Prostate gland (tissue), 2 donors: ENCODE results near the gene OTULIN. TPM values are rescaled to one million over a fixed set of nuclear protein-coding genes. Genes with fewer than 3 reads are reported as not detected.

Experiments
- DNase-seq: peaks from one replicate; pipeline ENCODE4 v3.0.0-alpha.2; 2019; ENCODE audit warnings: low spot score
- H3K27ac ChIP-seq, 2 donors: fragments of 200-600 bp; sonication (generic); 2 replicates each; pipeline ENCODE4 v1.5.1; 2017 to 2019
- H3K27me3 ChIP-seq: fragments of 200-600 bp; sonication (generic); replicated peaks from 2 replicates; pipeline ENCODE4 v1.5.1; 2019; ENCODE audit not compliant: insufficient read depth
- H3K36me3 ChIP-seq, 2 donors: fragments of 200-600 bp; sonication (generic); 1 replicate in 1 of 2; 2 replicates in 1 of 2; pipeline versions ENCODE4 v1.5.1 to v1.8.1; 2017 to 2019
- H3K4me1 ChIP-seq: fragments of 200-600 bp; sonication (generic); replicated peaks from 2 replicates; pipeline ENCODE4 v1.5.1; 2019
- H3K4me3 ChIP-seq, 2 donors: fragments of 200-600 bp; sonication (generic); 2 replicates each; pipeline ENCODE4 v1.5.1; 2017 to 2019
- H3K9me3 ChIP-seq: fragments of 200-600 bp; sonication (generic); 2 replicates; pipeline ENCODE4 v1.5.1; 2017
- POLR2A ChIP-seq: fragments of 450-650 bp; IDR thresholded peaks from one replicate; pipeline ENCODE4 v1.6.1; 2016; ENCODE audit warnings: antibody characterized with exemption, mild to moderate bottlenecking
- POLR2AphosphoS5 ChIP-seq: sonication (generic); formaldehyde crosslinking; IDR thresholded peaks from one replicate; pipeline ENCODE4 v1.6.1; 2017; ENCODE audit warnings: antibody characterized with exemption
- WGBS: methylation state at CpG from one replicate; pipeline ENCODE4 v1.1.5; 2018; 5-methylcytosine and 5-hydroxymethylcytosine counted together
- intact Hi-C: fragments of 100-400 bp; cut with DNase I; formaldehyde crosslinking; loops from one replicate; pipeline ENCODE4 v1.14.2; 2022
- total RNA-seq, 2 donors: library from RNA; depleted of rRNA; stranded (reverse); fragments of >200 nt; gene quantifications; one replicate each; pipeline ENCODE4 v1.1.0, GENCODE V29; 2016
- TF ChIP-seq, protein P1 (sequence below), 4 experiments: fragments of 200-600 bp in 2 of 4; fragments of 450-650 bp in 2 of 4; sonication (generic) in 2 of 4; IDR thresholded peaks; 1 replicate in 3 of 4; 2 replicates in 1 of 4; pipeline ENCODE4 v1.5.1; 2016 to 2019; ENCODE audit warnings: antibody characterized with exemption in 4 of 4, mild to moderate bottlenecking in 2 of 4, moderate library complexity in 2 of 4

The OTULIN gene
- total RNA-seq, 2 donors from 2014 or later = 35.5 to 51.8 TPM

GRCh38 chr5:14716755-14717752 is 52.5 kb downstream of the OTULIN start:
- peak; percentile 59 for DNase-seq
- peaks cover 12% of the 10 kb centered on the region for H3K4me1 ChIP-seq
- no peak overlapping the region for H3K4me3 ChIP-seq
- intact Hi-C loops = no loop called here
- H3K27me3 ChIP-seq = no peaks in the 10 kb centered on the region
- no peaks in the 10 kb centered on the region for H3K9me3 ChIP-seq
- peak overlapping the region; percentile 74 to 88 for H3K27ac ChIP-seq
- H3K36me3 ChIP-seq = peaks cover 0 to 12% of the 10 kb centered on the region in 2 donors
- TF ChIP-seq POLR2AphosphoS5 (peak; percentile 66), POLR2A (no peak)
- TF ChIP-seq, protein P1, sequence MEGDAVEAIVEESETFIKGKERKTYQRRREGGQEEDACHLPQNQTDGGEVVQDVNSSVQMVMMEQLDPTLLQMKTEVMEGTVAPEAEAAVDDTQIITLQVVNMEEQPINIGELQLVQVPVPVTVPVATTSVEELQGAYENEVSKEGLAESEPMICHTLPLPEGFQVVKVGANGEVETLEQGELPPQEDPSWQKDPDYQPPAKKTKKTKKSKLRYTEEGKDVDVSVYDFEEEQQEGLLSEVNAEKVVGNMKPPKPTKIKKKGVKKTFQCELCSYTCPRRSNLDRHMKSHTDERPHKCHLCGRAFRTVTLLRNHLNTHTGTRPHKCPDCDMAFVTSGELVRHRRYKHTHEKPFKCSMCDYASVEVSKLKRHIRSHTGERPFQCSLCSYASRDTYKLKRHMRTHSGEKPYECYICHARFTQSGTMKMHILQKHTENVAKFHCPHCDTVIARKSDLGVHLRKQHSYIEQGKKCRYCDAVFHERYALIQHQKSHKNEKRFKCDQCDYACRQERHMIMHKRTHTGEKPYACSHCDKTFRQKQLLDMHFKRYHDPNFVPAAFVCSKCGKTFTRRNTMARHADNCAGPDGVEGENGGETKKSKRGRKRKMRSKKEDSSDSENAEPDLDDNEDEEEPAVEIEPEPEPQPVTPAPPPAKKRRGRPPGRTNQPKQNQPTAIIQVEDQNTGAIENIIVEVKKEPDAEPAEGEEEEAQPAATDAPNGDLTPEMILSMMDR (IDR thresholded peaks at IDR 0.05) = no peak
- WGBS = 45% methylated on average over 13 of the region's 13 CpGs

GRCh38 chr5:14718778-14719177 is 54.3 kb downstream of the OTULIN start:
- no peaks in the 10 kb centered on the region for H3K36me3 ChIP-seq
- peak overlapping the region in 1 of 2 donors; percentile 88 for H3K27ac ChIP-seq
- 93% methylated on average over 5 of the region's 5 CpGs for WGBS
- DNase-seq = no peak
- intact Hi-C loops = no loop called here
- TF ChIP-seq, protein P1 (IDR thresholded peaks at IDR 0.05) = no peak
- TF ChIP-seq POLR2A (no peak), POLR2AphosphoS5 (no peak)
- H3K27me3 ChIP-seq = no peaks in the 10 kb centered on the region
- no peak overlapping the region for H3K4me3 ChIP-seq
- peaks cover 15% of the 10 kb centered on the region for H3K4me1 ChIP-seq
- H3K9me3 ChIP-seq = no peaks in the 10 kb centered on the region

DNA sequence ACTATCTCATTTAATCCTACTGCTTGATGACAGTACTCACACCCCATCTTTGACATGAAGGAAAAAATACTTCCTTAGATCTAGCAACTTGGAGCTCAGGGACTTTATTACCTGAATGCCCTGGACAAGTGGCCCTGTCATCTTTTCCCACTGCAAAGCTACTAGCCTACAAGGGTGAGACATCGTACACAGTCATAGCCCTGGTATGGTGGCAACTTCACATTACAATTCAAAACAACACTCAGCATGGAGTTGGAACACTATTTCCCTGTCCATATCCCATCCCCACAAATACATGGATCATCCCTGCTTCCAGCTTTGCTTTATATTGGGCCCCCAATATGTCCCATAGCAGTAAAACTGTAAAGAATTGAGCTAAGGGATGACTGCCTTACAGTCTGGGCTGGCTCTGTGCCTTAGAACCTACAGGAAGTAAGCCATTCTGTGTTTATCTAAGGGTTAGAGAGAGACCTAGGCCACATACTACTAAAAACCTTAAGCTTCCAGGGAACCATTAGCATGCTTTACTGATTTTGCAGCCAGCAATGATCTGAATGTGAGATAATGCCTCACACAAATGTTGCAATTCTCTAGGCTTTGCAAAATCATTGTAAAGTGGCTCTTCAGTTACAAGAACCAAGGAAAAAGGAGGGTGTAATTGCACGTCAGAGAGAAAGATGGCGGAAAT is 55.9 kb downstream of the OTULIN start:
- H3K36me3 ChIP-seq = no peaks in the 10 kb centered on the region
- H3K9me3 ChIP-seq = no peaks in the 10 kb centered on the region
- WGBS = 94% methylated on average over 3 of the region's 3 CpGs
- no peaks in the 10 kb centered on the region for H3K27me3 ChIP-seq
- H3K4me1 ChIP-seq = peaks cover 15% of the 10 kb centered on the region
- DNase-seq = no peak
- intact Hi-C loops = loop anchor here (10.0 kb wide), 1 partner anchor 464 kb away; no protein-coding TSS in a partner anchor
- peak overlapping the region in 1 of 2 donors; percentile 88 for H3K27ac ChIP-seq
- H3K4me3 ChIP-seq = no peak overlapping the region
- TF ChIP-seq POLR2A (no peak), POLR2AphosphoS5 (no peak)
- TF ChIP-seq, protein P1 (IDR thresholded peaks at IDR 0.05) = no peak

- DNase-seq = peak; percentile 57
- intact Hi-C loops = loop anchor here (10.0 kb wide), 1 partner anchor 463 kb away; no protein-coding TSS in a partner anchor
- Histone ChIP-seq H3K4me1 (peaks cover 10% of the 10 kb centered on the region), H3K9me3 (no peaks in the 10 kb centered on the region), H3K27ac (peak overlapping the region; percentile 32 to 88), H3K27me3 (no peaks in the 10 kb centered on the region), H3K36me3 (no peaks in the 10 kb centered on the region), H3K4me3 (no peak overlapping the region)
- TF ChIP-seq POLR2AphosphoS5 = peak; percentile 86
- TF ChIP-seq POLR2A = no peak
- 64% methylated on average over 7 of the region's 7 CpGs for WGBS
Measured at GRCh38 chr5:14721990-14722656, 57.6 kb downstream of the OTULIN start.
